Thyroid gland (tissue), 4 donors: ENCODE data around the gene TNF.
A peak's percentile ranks its signal among the peaks of the same experiment; 100 is the strongest.

Source experiments
- POLR2A ChIP-seq, 2 donors: fragments of 450-650 bp; IDR thresholded peaks; one replicate each; pipeline ENCODE4 v1.6.1; 2017; ENCODE audit warnings: antibody characterized with exemption in 2 of 2, mild to moderate bottlenecking in 2 of 2, moderate library complexity in 1 of 2
- TF ChIP-seq, protein P1 (sequence below), 6 experiments: fragments of 200-600 bp in 3 of 6; fragments of 450-650 bp in 3 of 6; sonication (generic) in 3 of 6; IDR thresholded peaks; one replicate each; pipeline ENCODE4 v1.5.1; 2016 to 2019; ENCODE audit warnings: antibody characterized with exemption in 6 of 6, mild to moderate bottlenecking in 2 of 6, inconsistent platforms in 1 of 6, moderate library complexity in 1 of 6

DNA sequence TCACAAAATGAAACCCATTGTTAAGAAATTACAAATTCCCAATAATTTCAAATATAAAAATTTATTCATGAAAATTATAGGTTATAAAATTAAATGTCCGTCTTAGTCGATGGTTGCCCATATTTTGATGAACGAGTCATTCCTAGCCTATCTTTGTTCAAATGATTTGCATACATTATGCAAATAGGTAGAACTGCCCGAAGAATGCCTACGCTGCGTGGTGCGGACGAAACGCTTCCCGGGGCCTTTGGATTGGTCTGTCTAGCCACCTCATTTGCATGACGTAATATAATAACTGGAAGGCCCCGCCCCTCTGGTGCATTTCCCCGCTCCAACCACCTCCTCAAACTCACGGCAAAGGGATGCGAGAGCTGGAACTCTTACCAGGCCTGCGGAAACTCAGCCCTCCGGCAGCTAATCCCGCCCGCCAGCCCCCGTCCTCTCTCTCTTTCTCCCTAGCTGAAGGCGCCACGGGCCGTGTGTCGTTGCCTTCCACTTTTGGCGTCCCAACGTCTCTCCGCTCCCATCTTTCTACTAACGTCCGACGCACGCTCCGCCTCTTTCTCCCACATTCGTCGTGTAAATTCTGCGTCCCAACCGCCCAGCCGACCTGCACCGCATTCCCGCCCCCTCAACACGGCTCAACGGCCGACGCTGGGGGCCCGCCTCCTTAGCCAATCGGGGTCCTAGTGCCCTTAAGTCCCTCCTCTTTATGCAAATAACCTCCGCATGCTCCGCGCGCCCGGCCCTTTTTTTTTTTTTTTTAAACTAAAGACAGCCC, 44.6 kb downstream of the TNF start:
- TF ChIP-seq, protein P1, sequence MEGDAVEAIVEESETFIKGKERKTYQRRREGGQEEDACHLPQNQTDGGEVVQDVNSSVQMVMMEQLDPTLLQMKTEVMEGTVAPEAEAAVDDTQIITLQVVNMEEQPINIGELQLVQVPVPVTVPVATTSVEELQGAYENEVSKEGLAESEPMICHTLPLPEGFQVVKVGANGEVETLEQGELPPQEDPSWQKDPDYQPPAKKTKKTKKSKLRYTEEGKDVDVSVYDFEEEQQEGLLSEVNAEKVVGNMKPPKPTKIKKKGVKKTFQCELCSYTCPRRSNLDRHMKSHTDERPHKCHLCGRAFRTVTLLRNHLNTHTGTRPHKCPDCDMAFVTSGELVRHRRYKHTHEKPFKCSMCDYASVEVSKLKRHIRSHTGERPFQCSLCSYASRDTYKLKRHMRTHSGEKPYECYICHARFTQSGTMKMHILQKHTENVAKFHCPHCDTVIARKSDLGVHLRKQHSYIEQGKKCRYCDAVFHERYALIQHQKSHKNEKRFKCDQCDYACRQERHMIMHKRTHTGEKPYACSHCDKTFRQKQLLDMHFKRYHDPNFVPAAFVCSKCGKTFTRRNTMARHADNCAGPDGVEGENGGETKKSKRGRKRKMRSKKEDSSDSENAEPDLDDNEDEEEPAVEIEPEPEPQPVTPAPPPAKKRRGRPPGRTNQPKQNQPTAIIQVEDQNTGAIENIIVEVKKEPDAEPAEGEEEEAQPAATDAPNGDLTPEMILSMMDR (IDR thresholded peaks at IDR 0.05) = peak in 1 of 6 experiments; percentile 10
- peak; percentile 76 to 94 for TF ChIP-seq POLR2A (IDR thresholded peaks at IDR 0.05)
